OCI-LY3 (cell line): ENCODE measurements around the gene CAMTA1.

Experiments used
- H2AFZ ChIP-seq: fragments of 200-600, 300-600 bp; shearing (Covaris generic); 2 replicates; pipeline ENCODE4 v1.6.0; 2014; ENCODE audit warnings: antibody characterized with exemption, low read depth, low read length
- H3K27ac ChIP-seq: fragments of 200-600, 300-600 bp; sonication (generic); 2 replicates; pipeline ENCODE4 v1.5.1; 2014; ENCODE audit warnings: mild to moderate bottlenecking, low read length, moderate library complexity, mixed read lengths
- H3K27me3 ChIP-seq: fragments of 200-600, 300-600 bp; sonication (generic); 2 replicates; pipeline ENCODE4 v1.6.1; 2014; ENCODE audit warnings: low read depth, low read length, mixed read lengths
- H3K36me3 ChIP-seq: fragments of 200-600, 300-600 bp; sonication (generic); replicated peaks from 2 replicates; pipeline ENCODE3; 2014; ENCODE audit warnings: low read depth, low read length, mixed read lengths
- H3K4me1 ChIP-seq: fragments of 300-600, 200-600 bp; sonication (generic); 2 replicates; pipeline ENCODE4 v1.6.1; 2014; ENCODE audit warnings: low read length, mixed read lengths
- H3K4me2 ChIP-seq: fragments of 200-600, 300-600 bp; sonication (generic); 2 replicates; pipeline ENCODE4 v1.6.1; 2014; ENCODE audit warnings: low read length, mixed read lengths
- H3K4me3 ChIP-seq: fragments of 300-600, 200-600 bp; sonication (generic); 2 replicates; pipeline ENCODE4 v1.5.1; 2014; ENCODE audit warnings: antibody characterized with exemption, mild to moderate bottlenecking, low read length, moderate library complexity
- H3K79me2 ChIP-seq: fragments of 300-600, 200-600 bp; shearing (Covaris generic); 2 replicates; pipeline ENCODE4 v1.6.1; 2014; ENCODE audit warnings: mild to moderate bottlenecking, low read length, mixed read lengths
- H3K9ac ChIP-seq: fragments of 300-600, 200-600 bp; shearing (Covaris generic); 2 replicates; pipeline ENCODE4 v1.6.0; 2014; ENCODE audit warnings: mild to moderate bottlenecking, low read length, moderate library complexity
- H3K9me3 ChIP-seq: fragments of 200-600, 300-600 bp; shearing (Covaris generic); 2 replicates; pipeline ENCODE4 v1.6.1; 2014; ENCODE audit warnings: low read length, mixed read lengths; ENCODE audit not compliant: insufficient read depth
- H4K20me1 ChIP-seq: fragments of 200-600, 300-600 bp; sonication (generic); 2 replicates; pipeline ENCODE4 v1.6.1; 2016; ENCODE audit warnings: low read length, mixed read lengths; ENCODE audit not compliant: insufficient read depth
- EZH2phosphoT487 ChIP-seq: fragments of 200-600 bp; shearing (Covaris generic); IDR thresholded peaks from 2 replicates; pipeline ENCODE4 v1.6.1; 2018; ENCODE audit warnings: antibody characterized with exemption, mixed run types, low read depth
- TF ChIP-seq, protein P1 (sequence below): fragments of 200-600, 300-600 bp; sonication (generic); IDR thresholded peaks from 2 replicates; pipeline ENCODE4 v1.5.1; 2014; ENCODE audit warnings: antibody characterized with exemption, low read length, low read depth

Gene CAMTA1

GRCh38 chr1:7008331-7008730 is 223.1 kb downstream of the CAMTA1 start:
- TF ChIP-seq EZH2phosphoT487: no peak
- TF ChIP-seq, protein P1, sequence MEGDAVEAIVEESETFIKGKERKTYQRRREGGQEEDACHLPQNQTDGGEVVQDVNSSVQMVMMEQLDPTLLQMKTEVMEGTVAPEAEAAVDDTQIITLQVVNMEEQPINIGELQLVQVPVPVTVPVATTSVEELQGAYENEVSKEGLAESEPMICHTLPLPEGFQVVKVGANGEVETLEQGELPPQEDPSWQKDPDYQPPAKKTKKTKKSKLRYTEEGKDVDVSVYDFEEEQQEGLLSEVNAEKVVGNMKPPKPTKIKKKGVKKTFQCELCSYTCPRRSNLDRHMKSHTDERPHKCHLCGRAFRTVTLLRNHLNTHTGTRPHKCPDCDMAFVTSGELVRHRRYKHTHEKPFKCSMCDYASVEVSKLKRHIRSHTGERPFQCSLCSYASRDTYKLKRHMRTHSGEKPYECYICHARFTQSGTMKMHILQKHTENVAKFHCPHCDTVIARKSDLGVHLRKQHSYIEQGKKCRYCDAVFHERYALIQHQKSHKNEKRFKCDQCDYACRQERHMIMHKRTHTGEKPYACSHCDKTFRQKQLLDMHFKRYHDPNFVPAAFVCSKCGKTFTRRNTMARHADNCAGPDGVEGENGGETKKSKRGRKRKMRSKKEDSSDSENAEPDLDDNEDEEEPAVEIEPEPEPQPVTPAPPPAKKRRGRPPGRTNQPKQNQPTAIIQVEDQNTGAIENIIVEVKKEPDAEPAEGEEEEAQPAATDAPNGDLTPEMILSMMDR: no peak
- no peaks in the 10 kb centered on the region for H3K36me3 ChIP-seq
- H3K79me2 ChIP-seq: no peaks in the 10 kb centered on the region
- H3K27ac ChIP-seq: no peak overlapping the region
- no peaks in the 10 kb centered on the region for H3K4me1 ChIP-seq
- H3K9me3 ChIP-seq: no peaks in the 10 kb centered on the region
- no peak overlapping the region for H2AFZ ChIP-seq
- no peak overlapping the region for H3K9ac ChIP-seq
- H3K4me2 ChIP-seq: no peak overlapping the region
- peaks cover 8% of the 10 kb centered on the region for H3K27me3 ChIP-seq
- H4K20me1 ChIP-seq: no peaks in the 10 kb centered on the region
- no peak overlapping the region for H3K4me3 ChIP-seq

GRCh38 chr1:7008975-7009740 is 223.9 kb downstream of the CAMTA1 start:
- Histone ChIP-seq H3K36me3 (no peaks in the 10 kb centered on the region), H3K4me2 (no peak overlapping the region), H3K4me1 (no peaks in the 10 kb centered on the region), H3K9me3 (no peaks in the 10 kb centered on the region), H4K20me1 (no peaks in the 10 kb centered on the region), H3K79me2 (no peaks in the 10 kb centered on the region), H2AFZ (no peak overlapping the region), H3K9ac (no peak overlapping the region), H3K27me3 (peaks cover 6% of the 10 kb centered on the region), H3K27ac (no peak overlapping the region), H3K4me3 (no peak overlapping the region)
- TF ChIP-seq, protein P1: no peak

DNA sequence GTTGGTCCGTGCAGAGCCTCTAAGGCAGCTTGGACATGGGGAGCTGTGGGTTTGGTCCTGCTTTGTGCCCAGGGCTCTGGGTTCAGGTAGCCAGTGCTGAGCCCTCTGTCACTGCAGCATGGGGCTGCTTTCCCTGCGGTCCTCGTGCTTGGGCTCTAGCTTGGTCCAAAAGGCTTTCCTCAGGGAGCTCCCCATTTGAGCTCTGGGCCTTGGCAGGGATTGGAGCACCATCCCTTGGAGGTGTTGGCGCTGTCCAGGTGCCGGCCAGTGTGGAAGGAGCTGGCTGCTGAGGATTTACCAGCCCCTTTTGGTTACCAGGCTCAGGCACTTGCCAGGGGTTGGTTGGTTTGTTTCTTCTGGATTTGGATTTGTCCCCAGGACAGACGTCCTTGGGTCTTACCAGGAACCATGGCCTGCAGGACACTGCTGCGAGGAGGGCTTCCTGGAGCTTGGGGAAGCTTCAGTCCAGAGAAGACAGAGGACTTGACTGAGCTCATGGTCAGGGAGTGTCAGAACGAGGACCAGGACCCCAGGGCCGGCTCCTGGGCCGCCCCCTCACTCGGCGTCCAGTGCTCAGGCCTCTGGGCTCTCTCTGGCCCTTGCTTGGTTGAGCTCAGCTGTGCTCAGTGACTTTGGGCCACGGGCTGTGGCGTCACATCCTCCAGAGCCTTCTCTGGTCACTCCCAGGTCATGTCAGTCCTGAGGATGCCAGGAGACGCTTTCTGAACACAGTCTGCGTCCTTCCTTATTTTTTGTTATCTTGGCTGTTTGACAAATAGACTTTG is 224.7 kb downstream of the CAMTA1 start:
- H3K4me3 ChIP-seq: no peak overlapping the region
- no peaks in the 10 kb centered on the region for H4K20me1 ChIP-seq
- H3K9ac ChIP-seq: no peak overlapping the region
- no peaks in the 10 kb centered on the region for H3K79me2 ChIP-seq
- TF ChIP-seq, protein P1: no peak
- no peak for TF ChIP-seq EZH2phosphoT487
- H3K27ac ChIP-seq: no peak overlapping the region
- no peaks in the 10 kb centered on the region for H3K36me3 ChIP-seq
- H3K4me2 ChIP-seq: no peak overlapping the region
- H2AFZ ChIP-seq: no peak overlapping the region
- no peaks in the 10 kb centered on the region for H3K9me3 ChIP-seq
- peaks cover 4% of the 10 kb centered on the region; the same call in 1 of the 2 replicates for H3K27me3 ChIP-seq
- H3K4me1 ChIP-seq: no peaks in the 10 kb centered on the region

GRCh38 chr1:7010534-7011200 is 225.4 kb downstream of the CAMTA1 start:
- no peak overlapping the region for H2AFZ ChIP-seq
- peaks cover 4% of the 10 kb centered on the region; the same call in 1 of the 2 replicates for H3K27me3 ChIP-seq
- H3K9ac ChIP-seq: no peak overlapping the region
- H3K79me2 ChIP-seq: no peaks in the 10 kb centered on the region
- H3K4me2 ChIP-seq: no peak overlapping the region
- no peak overlapping the region for H3K4me3 ChIP-seq
- H3K27ac ChIP-seq: no peak overlapping the region
- H3K36me3 ChIP-seq: no peaks in the 10 kb centered on the region
- TF ChIP-seq, protein P1: no peak
- TF ChIP-seq EZH2phosphoT487: no peak
- no peaks in the 10 kb centered on the region for H4K20me1 ChIP-seq
- H3K9me3 ChIP-seq: no peaks in the 10 kb centered on the region
- H3K4me1 ChIP-seq: no peaks in the 10 kb centered on the region
